Measurements from ENCODE around the gene ABCB7. TPM values are rescaled to one million over a fixed set of nuclear protein-coding genes. Genes with fewer than 3 reads are reported as not detected.

ABCB7 gene
- total RNA-seq (2022; extraction: Qiagen RNA extraction) = 15.4 to 17.7 TPM (median 16.0 TPM) in 5 replicates

DNA sequence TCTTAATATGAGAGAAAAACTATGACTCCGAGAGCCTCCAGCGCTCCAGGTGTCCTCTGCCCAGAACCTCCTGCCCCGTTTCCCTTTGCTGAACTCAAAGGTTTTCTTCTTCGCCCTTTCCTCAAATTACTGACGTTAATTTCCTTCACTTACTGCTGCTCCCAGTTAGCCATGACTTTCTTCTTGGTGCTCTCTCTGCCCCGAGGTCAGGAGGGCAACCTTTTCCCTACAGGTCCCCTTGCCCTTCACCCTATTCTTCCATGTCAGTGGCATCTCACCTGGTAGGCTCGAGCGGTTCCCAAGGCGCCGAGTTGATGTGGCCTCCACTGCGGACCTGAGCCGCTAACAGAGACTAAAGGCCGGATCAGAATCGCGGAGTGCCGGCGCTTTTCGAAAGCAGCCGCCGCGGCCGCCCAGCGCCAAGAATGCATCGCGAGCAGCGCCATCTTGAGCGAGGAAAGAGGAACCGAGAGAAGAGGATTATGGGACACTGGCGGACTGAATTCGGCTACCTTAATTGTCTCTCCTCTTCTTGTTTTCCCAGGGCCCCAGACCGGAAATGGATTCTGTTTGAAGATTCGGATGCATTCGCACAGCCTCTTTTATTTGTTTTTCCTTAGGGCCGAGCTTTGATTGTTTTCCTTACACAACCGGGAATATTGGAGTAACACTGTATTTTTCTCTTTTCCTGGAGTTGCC, at the start of gene ABCB7:
Gene ABCB7, minus strand, starts transcription at position 457 of the 699 bp plus-strand sequence. Its CDS starts 11 bp downstream, at position 446.

Other genes starting within 250 kb of the ABCB7 start
- 0.01 TPM in 2 of 5 replicates, not detected in the others for gene NEXMIF, start 230.8 kb downstream of the ABCB7 start, total RNA-seq (2022; extraction: Qiagen RNA extraction)
- gene UPRT, start 117.8 kb upstream of the ABCB7 start, total RNA-seq (2022; extraction: Qiagen RNA extraction) = 7.3 to 10.4 TPM (median 8.4 TPM) in 5 replicates